ENCODE measurements around the gene KRT82. TPM values are rescaled to one million over a fixed set of nuclear protein-coding genes. Genes with fewer than 3 reads are reported as not detected.

Gene KRT82
- total and polyA plus RNA-seq, 2 of the 8 experiments (the other 6 are each of a cell fraction or from before 2014, with no cell fraction given) = not detected

DNA sequence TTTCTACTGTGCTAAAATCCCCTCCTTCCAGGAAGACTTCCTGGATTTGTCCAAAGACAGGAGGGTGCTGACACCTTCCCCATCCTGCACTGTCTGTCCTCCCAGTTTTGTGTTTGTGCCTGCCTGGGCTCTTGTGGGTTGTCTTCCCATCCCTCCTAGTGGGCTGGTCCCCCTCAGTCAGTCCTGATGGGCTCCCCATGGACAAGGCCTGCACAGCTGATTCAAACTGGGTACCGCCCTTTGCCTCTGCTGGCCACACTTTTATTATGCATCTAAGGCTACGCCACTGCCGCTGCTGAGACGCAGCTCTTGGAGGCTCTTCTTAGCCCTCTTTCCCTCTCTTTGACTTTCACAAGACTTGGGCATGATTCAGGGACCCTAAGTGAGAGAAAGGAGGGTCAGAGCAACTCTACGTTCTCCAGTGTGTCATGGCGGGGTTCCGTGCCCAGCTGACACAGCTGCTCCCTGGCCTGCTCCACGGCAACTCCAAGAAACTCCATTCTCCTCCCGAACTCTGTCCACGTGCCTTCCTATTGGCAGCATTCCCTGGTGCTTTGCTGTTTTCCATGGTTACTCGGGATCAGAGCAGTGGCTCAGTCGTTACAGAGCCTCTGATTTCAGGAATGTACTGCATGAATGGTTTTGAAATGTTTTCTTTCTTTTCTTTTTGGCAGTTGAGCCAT is 35.1 kb downstream of the KRT82 start (continued):
- TF ChIP-seq SIN3A (conservative IDR thresholded peaks at IDR 0.05 in 1 of 2, IDR thresholded peaks at IDR 0.05 in 1 of 2; ENCODE audit: low read depth in 1 of 2, low read length in 2 of 2) (no peak), TAF1 (IDR thresholded peaks at IDR 0.05; ENCODE audit: low read depth, low read length) (no peak), HDAC2 (IDR thresholded peaks at IDR 0.05; ENCODE audit: borderline replicate concordance in 1 of 2, low read depth in 2 of 2, low read length in 2 of 2) (no peak), TBP (IDR thresholded peaks at IDR 0.05; ENCODE audit: low read depth, low read length) (no peak)
- TF ChIP-seq, protein P1, sequence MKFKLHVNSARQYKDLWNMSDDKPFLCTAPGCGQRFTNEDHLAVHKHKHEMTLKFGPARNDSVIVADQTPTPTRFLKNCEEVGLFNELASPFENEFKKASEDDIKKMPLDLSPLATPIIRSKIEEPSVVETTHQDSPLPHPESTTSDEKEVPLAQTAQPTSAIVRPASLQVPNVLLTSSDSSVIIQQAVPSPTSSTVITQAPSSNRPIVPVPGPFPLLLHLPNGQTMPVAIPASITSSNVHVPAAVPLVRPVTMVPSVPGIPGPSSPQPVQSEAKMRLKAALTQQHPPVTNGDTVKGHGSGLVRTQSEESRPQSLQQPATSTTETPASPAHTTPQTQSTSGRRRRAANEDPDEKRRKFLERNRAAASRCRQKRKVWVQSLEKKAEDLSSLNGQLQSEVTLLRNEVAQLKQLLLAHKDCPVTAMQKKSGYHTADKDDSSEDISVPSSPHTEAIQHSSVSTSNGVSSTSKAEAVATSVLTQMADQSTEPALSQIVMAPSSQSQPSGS (IDR thresholded peaks at IDR 0.05; ENCODE audit: low read length) = no peak
